H9 (cell line): ENCODE results near the gene BCAS3. TPM values are rescaled to one million over a fixed set of nuclear protein-coding genes. Genes with fewer than 3 reads are reported as not detected.

Experiments used
- DNase-seq: peaks from one replicate; pipeline ENCODE4 v3.0.0-alpha.2; 2017
- H2AFZ ChIP-seq: one replicate; pipeline ENCODE4 v1.6.1; 2013; ENCODE audit warnings: mild to moderate bottlenecking, low read length, control low read depth, moderate library complexity
- H2AK5ac ChIP-seq: 2 replicates; pipeline ENCODE4 v1.6.1; 2013; ENCODE audit warnings: low read length, control low read depth, mixed read lengths; ENCODE audit not compliant: insufficient read length
- H2BK120ac ChIP-seq: one replicate; pipeline ENCODE4 v1.6.1; 2013; ENCODE audit warnings: low read depth, mild to moderate bottlenecking, low read length, control low read depth, inconsistent platforms; ENCODE audit not compliant: poor library complexity, severe bottlenecking
- H2BK12ac ChIP-seq: 2 replicates; pipeline ENCODE4 v1.6.1; 2013; ENCODE audit warnings: low read length, control low read depth, mixed read lengths, low read depth; ENCODE audit not compliant: insufficient read length
- H2BK15ac ChIP-seq: 2 replicates; pipeline ENCODE4 v1.6.1; 2013; ENCODE audit warnings: low read depth, low read length, control low read depth
- H2BK20ac ChIP-seq: one replicate; pipeline ENCODE4 v1.6.1; 2013; ENCODE audit warnings: low read depth, mild to moderate bottlenecking, low read length, control low read depth, inconsistent platforms; ENCODE audit not compliant: poor library complexity, severe bottlenecking
- H2BK5ac ChIP-seq: 2 replicates; pipeline ENCODE4 v1.6.1; 2013; ENCODE audit warnings: low read length, control low read depth, mixed read lengths; ENCODE audit not compliant: insufficient read length
- H3K14ac ChIP-seq: 2 replicates; pipeline ENCODE4 v1.6.1; 2013; ENCODE audit warnings: low read length, control low read depth; ENCODE audit not compliant: insufficient read depth
- H3K18ac ChIP-seq: 2 replicates; pipeline ENCODE4 v1.6.1; 2013; ENCODE audit warnings: low read depth, mild to moderate bottlenecking, mixed read lengths, low read length, control low read depth; ENCODE audit not compliant: insufficient read length
- H3K23ac ChIP-seq: 2 replicates; pipeline ENCODE4 v1.6.1; 2013; ENCODE audit warnings: low read length, control low read depth, mixed read lengths, low read depth; ENCODE audit not compliant: insufficient read length
- H3K23me2 ChIP-seq: 2 replicates; pipeline ENCODE4 v1.6.1; 2013; ENCODE audit warnings: low read depth, mild to moderate bottlenecking, mixed read lengths, low read length, control low read depth; ENCODE audit not compliant: insufficient read length, poor library complexity, severe bottlenecking
- H3K27ac ChIP-seq: 2 replicates; pipeline ENCODE4 v1.5.1; 2013; ENCODE audit warnings: low read length, control low read depth, mixed read lengths, low read depth; ENCODE audit not compliant: insufficient read length
- H3K27me3 ChIP-seq: 2 replicates; pipeline ENCODE4 v1.6.1; 2013; ENCODE audit warnings: low read length, control low read depth, inconsistent platforms; ENCODE audit not compliant: insufficient read depth
- H3K4ac ChIP-seq: 2 replicates; pipeline ENCODE4 v1.6.1; 2013; ENCODE audit warnings: low read depth, mild to moderate bottlenecking, control low read depth, inconsistent platforms, low read length, moderate library complexity
- H3K4me1 ChIP-seq: 2 replicates; pipeline ENCODE4 v1.6.1; 2013; ENCODE audit warnings: low read length, control low read depth, inconsistent platforms; ENCODE audit not compliant: insufficient read depth
- H3K4me2 ChIP-seq: 2 replicates; pipeline ENCODE4 v1.6.1; 2013; ENCODE audit warnings: low read length, control low read depth, mixed read lengths; ENCODE audit not compliant: insufficient read length, insufficient read depth
- H3K56ac ChIP-seq: 2 replicates; pipeline ENCODE4 v1.6.1; 2013; ENCODE audit warnings: low read depth, mild to moderate bottlenecking, mixed read lengths, low read length, control low read depth; ENCODE audit not compliant: insufficient read length
- H3K79me1 ChIP-seq: 2 replicates; pipeline ENCODE4 v1.6.1; 2013; ENCODE audit warnings: low read depth, mild to moderate bottlenecking, moderate library complexity, low read length, control low read depth, inconsistent platforms; ENCODE audit not compliant: insufficient read depth, poor library complexity, severe bottlenecking
- H3K79me2 ChIP-seq: 2 replicates; pipeline ENCODE4 v1.6.1; 2013; ENCODE audit warnings: low read length, control low read depth, inconsistent platforms; ENCODE audit not compliant: insufficient read depth
- H3K9ac ChIP-seq: 2 replicates; pipeline ENCODE4 v1.6.1; 2013; ENCODE audit warnings: low read length, control low read depth, mixed read lengths; ENCODE audit not compliant: insufficient read length; ENCODE audit errors: extremely low read depth
- H3K9me3 ChIP-seq: one replicate; pipeline ENCODE4 v1.6.1; 2013; ENCODE audit warnings: low read depth, low read length, inconsistent platforms; ENCODE audit not compliant: control insufficient read depth
- H3T11ph ChIP-seq: one replicate; pipeline ENCODE4 v1.6.1; 2013; ENCODE audit warnings: mild to moderate bottlenecking, low read length, control low read depth, inconsistent platforms
- H4K20me1 ChIP-seq: one replicate; pipeline ENCODE4 v1.6.1; 2013; ENCODE audit not compliant: control insufficient read depth, insufficient read length, insufficient read depth
- H4K5ac ChIP-seq: 2 replicates; pipeline ENCODE4 v1.6.1; 2013; ENCODE audit warnings: low read depth, mild to moderate bottlenecking, mixed read lengths, low read length, control low read depth; ENCODE audit not compliant: insufficient read length
- H4K8ac ChIP-seq: replicated peaks from 2 replicates; pipeline ENCODE4 v1.6.1; 2013; ENCODE audit warnings: low read length, control low read depth, mixed read lengths, low read depth; ENCODE audit not compliant: insufficient read length
- H4K91ac ChIP-seq: 2 replicates; pipeline ENCODE4 v1.6.1; 2013; ENCODE audit warnings: low read depth, mild to moderate bottlenecking, moderate library complexity, mixed read lengths, low read length, control low read depth; ENCODE audit not compliant: insufficient read length
- H3K27ac Mint-ChIP-seq, 3 experiments: 2 replicates in 2 of 3; 3 replicates in 1 of 3; pipeline ENCODE4 v1.8.0; 2020 to 2021; ENCODE audit warnings: mixed read lengths in 3 of 3, mild to moderate bottlenecking in 1 of 3, moderate library complexity in 1 of 3
- H3K27me3 Mint-ChIP-seq: 2 replicates; pipeline ENCODE4 v1.8.0; 2021; ENCODE audit warnings: low read depth, mild to moderate bottlenecking, moderate library complexity, mixed read lengths
- H3K36me3 Mint-ChIP-seq, 3 experiments: 2 replicates in 2 of 3; 3 replicates in 1 of 3; pipeline ENCODE4 v1.8.0; 2020 to 2021; ENCODE audit warnings: low read depth in 3 of 3, mixed read lengths in 3 of 3; ENCODE audit not compliant: insufficient read depth in 1 of 3
- H3K4me1 Mint-ChIP-seq, 2 experiments: 2 replicates each; pipeline ENCODE4 v1.8.0; 2020; ENCODE audit warnings: mixed read lengths in 2 of 2
- H3K4me3 Mint-ChIP-seq, 2 experiments: 2 replicates in 1 of 2; 3 replicates in 1 of 2; pipeline ENCODE4 v1.8.0; 2020 to 2021; ENCODE audit warnings: mild to moderate bottlenecking in 2 of 2, mixed read lengths in 2 of 2, moderate library complexity in 1 of 2
- H3K9me3 Mint-ChIP-seq, 2 experiments: 2 replicates in 1 of 2; 3 replicates in 1 of 2; pipeline ENCODE4 v1.8.0; 2020; ENCODE audit warnings: mild to moderate bottlenecking in 2 of 2, mixed read lengths in 2 of 2, moderate library complexity in 1 of 2
- CTCF ChIP-seq: fragments of 200-600 bp; sonication (generic); conservative IDR thresholded peaks from 3 replicates; pipeline ENCODE4 v1.8.0; 2021; ENCODE audit warnings: antibody characterized with exemption, mild to moderate bottlenecking
- WGBS: extraction: QIAGEN DNeasy Blood & Tissue Kit; methylation state at CpG from one replicate; pipeline ENCODE4 v1.1.7; 2013; ENCODE audit warnings: missing lambda C conversion rate, low lambda C conversion rate, mixed read lengths; ENCODE audit not compliant: insufficient read length; ENCODE audit errors: extremely low coverage; 5-methylcytosine and 5-hydroxymethylcytosine counted together
- total RNA-seq: library from RNA; stranded (reverse); gene quantifications from 2 replicates; pipeline ENCODE4 v1.2.1, GENCODE V29; 2021

The BCAS3 gene
- total RNA-seq, 1 experiment from 2014 or later, result 22.4 TPM

- H4K5ac ChIP-seq, result no peak overlapping the region
- H3T11ph ChIP-seq, result no peak overlapping the region
- H4K8ac ChIP-seq, result no peak overlapping the region
- Mint-ChIP-seq H3K4me1 (peaks cover 7 to 10% of the 10 kb centered on the region in 2 experiments), H3K36me3 (no peaks in the 10 kb centered on the region), H3K27me3 (no peaks in the 10 kb centered on the region), H3K9me3 (no peaks in the 10 kb centered on the region), H3K27ac (no peak overlapping the region), H3K4me3 (no peak overlapping the region)
- H2BK12ac ChIP-seq, result no peak overlapping the region
- no peak for TF ChIP-seq CTCF
- no peak overlapping the region for H4K91ac ChIP-seq
- H3K23me2 ChIP-seq, result no peaks in the 10 kb centered on the region
- no peak overlapping the region for H2BK120ac ChIP-seq
- no peak overlapping the region for H3K56ac ChIP-seq
- H3K9me3 ChIP-seq, result no peaks in the 10 kb centered on the region
- WGBS, result no CpG with 5 or more reads among the region's 5 CpGs
- no peak overlapping the region for H3K27ac ChIP-seq
- 0 out of 2 replicates have a peak, but pooled peaks cover 3% of the 10 kb centered on the region for H3K4me1 ChIP-seq
- no peak overlapping the region for H3K9ac ChIP-seq
- no peak overlapping the region for H2AK5ac ChIP-seq
- no peak overlapping the region for H3K14ac ChIP-seq
- no peak overlapping the region for H3K4ac ChIP-seq
- no peak overlapping the region for H3K23ac ChIP-seq
- no peak overlapping the region for H2AFZ ChIP-seq
- no peak overlapping the region for H3K18ac ChIP-seq
- H3K4me2 ChIP-seq, result no peak overlapping the region
- H3K79me1 ChIP-seq, result no peaks in the 10 kb centered on the region
- no peak overlapping the region for H2BK20ac ChIP-seq
- no peak overlapping the region for H2BK15ac ChIP-seq
- H4K20me1 ChIP-seq, result no peaks in the 10 kb centered on the region
- no peaks in the 10 kb centered on the region for H3K79me2 ChIP-seq
- H3K27me3 ChIP-seq, result no peaks in the 10 kb centered on the region
- H2BK5ac ChIP-seq, result no peak overlapping the region
- DNase-seq, result no peak
Measured at GRCh38 chr17:61225178-61225882, 547.7 kb downstream of the BCAS3 start.
